Activated naive CD4-positive, alpha-beta T cell (primary cell): ENCODE results near the gene YIPF1.
A peak's percentile ranks its signal among the peaks of the same experiment; 100 is the strongest.

Source experiments
- DNase-seq, 4 experiments: peaks; one replicate each; lab custom pipeline; 2025; lab: John Stamatoyannopoulos, UW

YIPF1 gene

GRCh38 chr1:53889304-53890298 is at the start of gene YIPF1:
YIPF1 (minus strand) TSS chr1:53889797; CDS start chr1:53888937, 860 bp downstream.
- peak; percentile 50 to 82 (median 65) for DNase-seq

DNA sequence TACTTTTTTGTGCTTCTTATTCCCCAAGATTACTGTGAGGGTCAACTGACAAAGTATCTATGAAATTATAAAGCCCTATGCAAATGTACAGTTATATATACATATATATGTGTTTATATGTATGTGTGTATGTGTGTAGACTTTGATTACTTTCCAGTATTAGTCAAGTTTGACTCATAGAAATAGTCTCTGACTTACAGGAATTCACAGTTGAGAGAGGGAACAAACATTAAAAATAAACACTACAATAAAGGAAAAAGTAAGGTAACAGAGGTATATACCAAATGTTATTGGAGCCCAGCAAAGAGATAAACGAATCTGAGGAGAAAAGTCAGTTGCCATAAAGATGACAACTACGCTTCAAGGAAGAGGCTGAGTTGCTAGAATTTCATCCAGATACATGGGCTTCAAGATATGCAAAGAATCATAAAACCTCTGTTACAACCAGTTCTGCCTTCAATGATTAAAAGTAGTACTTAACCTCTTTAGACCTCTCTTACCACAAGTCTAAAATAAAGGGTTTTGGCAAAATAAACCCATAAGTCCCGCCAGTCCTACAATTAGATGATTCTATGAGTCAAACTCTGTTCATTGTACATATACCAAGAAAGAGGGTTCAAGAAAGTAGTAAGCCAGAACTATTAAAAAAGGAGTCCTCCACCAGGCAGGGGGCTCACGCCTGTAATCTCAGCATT is 48.7 kb upstream of the YIPF1 start:
- no peak for DNase-seq

DNA sequence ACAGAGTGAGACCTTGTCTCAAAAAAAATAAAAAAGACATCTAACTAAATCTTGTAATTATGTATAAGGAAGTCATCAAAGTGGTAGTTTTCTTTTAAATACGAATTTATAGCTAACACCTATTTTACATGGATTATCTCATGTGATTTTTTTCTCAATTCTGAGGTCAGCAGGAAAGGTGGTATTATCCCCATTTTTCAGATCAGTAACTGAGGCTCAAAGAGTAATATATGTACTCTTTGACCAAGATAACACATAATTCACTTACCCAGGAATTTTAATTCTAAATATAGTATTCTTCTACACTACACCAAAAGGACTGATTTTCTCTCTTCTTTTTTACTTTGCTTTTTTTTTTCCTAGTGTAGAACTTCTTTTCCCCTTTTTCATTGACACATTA is 46.8 kb upstream of the YIPF1 start:
- DNase-seq: no peak

- DNase-seq: no peak
Measured at GRCh38 chr1:53934170-53934765, 44.7 kb upstream of the YIPF1 start.

GRCh38 chr1:53931523-53931922 is 41.9 kb upstream of the YIPF1 start:
- no peak for DNase-seq

DNA sequence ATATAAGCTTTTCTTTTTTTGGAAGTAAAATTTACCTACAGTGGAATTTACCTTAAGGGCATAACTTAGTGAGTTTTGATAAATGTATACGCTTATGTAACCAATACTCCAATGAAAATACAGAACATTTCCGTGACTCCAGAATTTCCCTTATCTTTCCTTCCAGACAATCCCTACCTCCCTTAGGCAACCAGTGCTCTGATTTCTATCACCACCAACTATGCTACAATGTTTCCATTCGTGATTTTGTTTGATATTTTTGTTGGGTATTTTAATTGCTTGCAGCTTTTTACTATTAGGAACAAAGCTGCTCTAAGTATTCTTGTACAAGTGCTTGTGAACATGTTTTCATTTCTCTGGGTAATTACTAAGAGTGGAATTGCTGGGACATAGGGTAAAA is 41.3 kb upstream of the YIPF1 start:
- DNase-seq: no peak

- DNase-seq: no peak
Measured at GRCh38 chr1:53929246-53929960, 39.8 kb upstream of the YIPF1 start.

DNA sequence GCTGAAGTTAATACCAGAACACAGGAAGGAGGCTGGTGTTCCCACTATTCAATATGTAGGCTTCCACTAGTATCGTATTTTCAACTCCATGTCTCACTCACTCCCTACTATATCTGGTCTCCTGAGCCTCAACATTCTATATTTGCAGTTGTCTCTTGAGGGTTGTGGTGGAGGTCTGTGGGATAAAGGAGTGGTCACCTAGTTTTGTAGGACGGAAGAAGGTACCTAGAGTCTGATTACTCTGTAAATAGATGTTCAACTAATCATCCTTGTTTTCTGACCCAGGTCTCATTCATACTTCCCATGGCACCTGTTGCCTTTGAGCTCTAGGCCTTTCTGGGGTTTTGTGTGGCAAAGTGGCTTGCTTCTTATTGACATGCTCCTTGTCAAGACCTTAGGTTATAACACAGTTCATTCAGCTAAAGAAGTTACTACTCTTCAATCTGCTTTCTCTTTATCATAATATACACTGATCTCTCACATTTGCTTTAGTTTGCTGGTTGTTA is 37.8 kb upstream of the YIPF1 start:
- DNase-seq: no peak

DNA sequence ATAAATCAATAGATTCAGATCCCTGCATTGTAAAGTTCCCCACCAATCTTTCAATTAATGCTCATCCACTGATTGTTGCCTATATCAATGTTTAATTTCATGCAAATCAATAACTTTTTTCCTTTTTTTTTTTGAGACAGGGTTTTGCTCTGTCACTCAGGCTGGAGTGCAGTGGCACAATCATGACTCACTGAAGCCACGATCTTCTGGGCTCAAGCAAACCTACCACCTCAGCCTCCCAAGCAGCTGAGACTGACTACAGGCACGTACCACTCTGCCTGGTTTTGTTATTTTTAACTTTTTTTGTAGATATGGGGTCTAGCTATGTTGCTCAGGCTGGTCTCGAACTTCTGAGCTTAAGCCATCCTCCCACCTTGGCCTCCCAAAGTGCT is 30.1 kb upstream of the YIPF1 start:
- no peak for DNase-seq

DNA sequence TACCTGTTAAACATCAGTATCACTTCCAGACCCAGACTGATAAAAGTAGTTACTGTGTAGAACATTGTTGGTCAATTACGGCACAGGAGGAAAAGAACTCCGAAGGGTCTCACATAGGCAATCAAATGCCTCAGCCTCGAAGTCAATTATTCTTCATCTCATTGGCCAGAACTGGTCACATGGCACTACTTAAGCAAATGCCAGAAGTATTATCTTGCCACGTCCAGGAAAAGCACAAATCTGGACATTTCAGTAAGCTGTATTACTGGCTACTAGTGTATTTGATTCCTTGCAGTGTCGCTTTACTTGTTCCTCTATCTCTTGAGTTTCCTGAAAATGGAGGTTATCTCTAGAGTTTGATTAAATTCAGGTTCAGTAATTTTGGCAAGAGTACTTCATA is 28.7 kb upstream of the YIPF1 start:
- no peak for DNase-seq

GRCh38 chr1:53913352-53914033 is 23.9 kb upstream of the YIPF1 start:
- no peak for DNase-seq

DNA sequence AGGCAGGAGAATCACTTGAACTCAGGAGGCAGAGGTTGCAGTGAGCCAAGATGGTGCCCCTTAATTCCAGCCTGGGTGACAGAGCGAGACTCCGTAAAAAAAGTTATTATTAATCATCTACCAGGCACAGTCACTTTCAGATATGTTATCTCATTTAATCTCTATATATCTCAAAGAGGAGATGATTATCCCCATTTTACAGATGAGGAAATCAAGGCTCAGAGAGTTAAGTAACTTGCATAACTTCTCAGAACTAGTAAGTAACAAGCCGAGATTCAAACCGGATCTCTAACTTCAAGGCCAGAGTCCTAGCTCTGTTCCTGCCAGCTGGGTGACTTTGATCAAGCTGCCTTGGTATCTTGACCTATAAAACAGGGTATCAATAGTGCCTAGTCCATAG is 21.8 kb upstream of the YIPF1 start:
- DNase-seq: no peak

- no peak for DNase-seq
Measured at GRCh38 chr1:53909946-53910345, 20.3 kb upstream of the YIPF1 start.

GRCh38 chr1:53906121-53906520 is 16.5 kb upstream of the YIPF1 start:
- no peak for DNase-seq

- DNase-seq: no peak
Measured at GRCh38 chr1:53905509-53905908, 15.9 kb upstream of the YIPF1 start.

DNA sequence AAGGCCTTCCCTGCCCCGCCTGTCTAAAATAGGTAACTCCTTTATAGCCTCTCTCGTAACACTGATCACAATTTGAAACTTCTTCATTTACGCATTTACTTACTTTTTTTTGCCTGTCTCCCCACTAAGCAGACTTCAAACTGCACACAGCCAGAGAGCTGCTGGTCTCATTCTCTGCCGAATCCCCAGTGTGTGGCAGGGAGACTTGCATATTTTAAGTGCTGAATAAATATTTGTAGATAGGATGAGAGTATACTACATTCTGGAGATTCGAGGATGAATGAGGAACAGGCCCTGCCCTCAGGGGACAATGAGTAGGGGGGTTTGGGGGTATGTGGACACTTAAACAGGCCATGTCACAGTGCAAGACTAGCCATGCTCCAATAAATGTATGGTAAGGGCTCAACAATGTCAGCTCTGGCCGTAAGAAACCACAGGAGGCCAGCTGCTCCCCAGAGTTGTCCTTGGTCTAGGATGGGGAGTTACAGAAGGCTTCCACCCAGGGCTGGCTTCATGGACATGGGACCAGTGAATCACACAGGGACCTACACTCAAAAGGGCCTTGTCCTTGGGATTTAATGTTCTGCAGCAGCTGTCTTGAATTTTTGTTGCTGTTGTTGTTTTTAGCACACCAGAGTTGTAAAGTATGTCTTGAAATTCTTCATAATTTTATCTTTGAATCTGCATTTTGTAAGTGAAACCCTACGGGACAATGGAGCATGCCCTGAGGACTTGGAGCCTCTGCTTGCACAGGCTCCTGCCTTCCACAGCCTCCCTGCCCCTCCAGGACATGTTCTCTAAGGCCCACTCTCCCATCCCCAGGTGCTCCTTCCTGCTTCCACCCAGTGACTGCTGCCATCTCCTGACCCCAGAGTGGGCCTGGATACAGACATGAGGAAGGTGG is 12.9 kb upstream of the YIPF1 start:
- no peak for DNase-seq

GRCh38 chr1:53899708-53900107 is 10.1 kb upstream of the YIPF1 start:
- DNase-seq: no peak

DNA sequence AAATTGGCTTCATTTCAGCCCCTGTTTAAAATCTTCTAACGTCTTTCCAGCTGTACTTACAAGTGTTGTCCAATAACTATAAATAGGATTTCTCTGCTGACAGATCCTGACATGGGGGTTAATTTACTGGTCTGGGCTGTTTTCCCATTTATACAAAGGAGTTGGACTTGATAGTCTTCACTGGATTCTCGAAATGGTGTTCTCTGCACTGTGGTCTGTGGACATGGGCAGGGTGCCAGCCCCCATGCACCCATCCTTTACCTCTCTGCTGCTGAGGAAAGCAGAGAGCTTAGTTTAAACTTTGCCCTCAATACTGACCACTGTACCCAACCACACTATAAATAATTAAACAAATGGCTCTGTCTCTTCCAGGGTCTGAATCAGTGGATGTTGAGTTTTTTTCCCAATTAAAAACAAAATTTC is 9.6 kb upstream of the YIPF1 start:
- DNase-seq: no peak

DNA sequence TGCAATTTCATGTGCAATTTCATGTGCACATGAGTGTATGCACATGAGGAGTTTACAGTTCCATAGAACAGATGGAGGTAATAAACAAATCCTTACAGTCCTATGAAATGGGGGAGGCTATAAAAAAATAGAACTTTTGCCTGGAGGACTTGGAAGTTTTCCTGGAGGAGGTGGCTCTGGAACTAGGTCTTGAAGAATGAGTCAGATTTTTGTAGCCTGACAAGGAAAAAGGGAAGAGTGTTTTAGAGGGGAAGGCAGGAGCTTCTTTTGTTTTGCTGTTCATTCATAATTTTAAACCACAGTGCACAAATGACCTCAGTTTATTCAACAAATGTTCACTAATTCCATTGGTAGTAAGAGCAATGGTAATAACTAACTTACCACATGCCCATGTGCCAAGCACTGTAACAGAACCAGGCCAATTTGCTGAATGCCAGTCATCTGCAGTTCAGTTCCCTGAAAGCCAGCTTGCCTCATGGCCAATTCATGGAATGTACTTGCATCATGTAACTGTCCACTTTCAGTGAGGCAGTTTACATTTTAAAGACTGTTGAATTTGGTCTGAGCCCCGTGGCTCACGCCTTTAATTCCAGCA is 7.1 kb upstream of the YIPF1 start:
- DNase-seq: no peak

GRCh38 chr1:53895421-53895820 is 5.8 kb upstream of the YIPF1 start:
- DNase-seq: no peak
